DOHH2 (cell line): ENCODE results near the gene PPP1R13B.

Source experiments
- H3F3A ChIP-seq: fragments of 200-600 bp; sonication (generic), shearing (Covaris generic); 2 replicates; pipeline ENCODE4 v1.6.0; 2016; ENCODE audit warnings: antibody characterized with exemption, mild to moderate bottlenecking; ENCODE audit not compliant: control insufficient read depth, insufficient read depth
- H3K27ac ChIP-seq: fragments of 200-600 bp; sonication (generic); 2 replicates; pipeline ENCODE4 v1.5.1; 2014; ENCODE audit warnings: low read depth, mild to moderate bottlenecking, low read length, moderate library complexity
- H3K27me3 ChIP-seq: fragments of 200-600 bp; sonication (generic); 2 replicates; pipeline ENCODE4 v1.6.1; 2014; ENCODE audit warnings: mild to moderate bottlenecking, low read length, mixed read lengths; ENCODE audit not compliant: control insufficient read depth
- H3K36me3 ChIP-seq: fragments of 200-600 bp; sonication (generic); 2 replicates; pipeline ENCODE4 v1.6.1; 2014; ENCODE audit warnings: mild to moderate bottlenecking, low read length, moderate library complexity, mixed read lengths; ENCODE audit not compliant: control insufficient read depth
- H3K4me1 ChIP-seq: fragments of 200-600 bp; sonication (generic); 2 replicates; pipeline ENCODE4 v1.6.1; 2014; ENCODE audit warnings: mild to moderate bottlenecking, low read length, mixed read lengths; ENCODE audit not compliant: control insufficient read depth
- H3K4me2 ChIP-seq: fragments of 200-600 bp; sonication (generic); 2 replicates; pipeline ENCODE4 v1.6.0; 2014; ENCODE audit warnings: mild to moderate bottlenecking, low read length, moderate library complexity
- H3K4me3 ChIP-seq: fragments of 200-600 bp; sonication (generic); 2 replicates; pipeline ENCODE4 v1.5.1; 2014; ENCODE audit warnings: mild to moderate bottlenecking, low read length, mixed read lengths
- H3K79me2 ChIP-seq: fragments of 200-600 bp; sonication (generic); 2 replicates; pipeline ENCODE4 v1.6.1; 2014; ENCODE audit warnings: mild to moderate bottlenecking, low read length, mixed read lengths; ENCODE audit not compliant: control insufficient read depth
- H3K9me2 ChIP-seq: fragments of 200-600 bp; sonication (generic); replicated peaks from 2 replicates; pipeline ENCODE4 v1.6.1; 2014; ENCODE audit warnings: mild to moderate bottlenecking, low read length, mixed read lengths; ENCODE audit not compliant: control insufficient read depth
- H3K9me3 ChIP-seq: fragments of 200-600 bp; sonication (generic); 2 replicates; pipeline ENCODE4 v1.6.1; 2014; ENCODE audit warnings: antibody characterized with exemption, low read length, mixed read lengths; ENCODE audit not compliant: control insufficient read depth, insufficient read depth
- H4K20me1 ChIP-seq: fragments of 200-600 bp; sonication (generic); 2 replicates; pipeline ENCODE4 v1.6.0; 2014; ENCODE audit warnings: low read depth, mild to moderate bottlenecking, antibody characterized with exemption, low read length, moderate library complexity; ENCODE audit not compliant: control insufficient read depth, insufficient read depth
- EZH2phosphoT487 ChIP-seq: fragments of 200-600 bp; sonication (generic); IDR thresholded peaks from 2 replicates; pipeline ENCODE4 v1.6.1; 2017; ENCODE audit warnings: borderline replicate concordance, mild to moderate bottlenecking, antibody characterized with exemption, low read length, moderate library complexity, mixed read lengths
- TF ChIP-seq, protein P1 (sequence below): fragments of 200-600 bp; sonication (generic); IDR thresholded peaks from one replicate; pipeline ENCODE4 v1.5.1; 2014; ENCODE audit warnings: antibody characterized with exemption, mild to moderate bottlenecking, low read depth, low read length; ENCODE audit not compliant: poor library complexity, severe bottlenecking

Gene PPP1R13B, protein sequence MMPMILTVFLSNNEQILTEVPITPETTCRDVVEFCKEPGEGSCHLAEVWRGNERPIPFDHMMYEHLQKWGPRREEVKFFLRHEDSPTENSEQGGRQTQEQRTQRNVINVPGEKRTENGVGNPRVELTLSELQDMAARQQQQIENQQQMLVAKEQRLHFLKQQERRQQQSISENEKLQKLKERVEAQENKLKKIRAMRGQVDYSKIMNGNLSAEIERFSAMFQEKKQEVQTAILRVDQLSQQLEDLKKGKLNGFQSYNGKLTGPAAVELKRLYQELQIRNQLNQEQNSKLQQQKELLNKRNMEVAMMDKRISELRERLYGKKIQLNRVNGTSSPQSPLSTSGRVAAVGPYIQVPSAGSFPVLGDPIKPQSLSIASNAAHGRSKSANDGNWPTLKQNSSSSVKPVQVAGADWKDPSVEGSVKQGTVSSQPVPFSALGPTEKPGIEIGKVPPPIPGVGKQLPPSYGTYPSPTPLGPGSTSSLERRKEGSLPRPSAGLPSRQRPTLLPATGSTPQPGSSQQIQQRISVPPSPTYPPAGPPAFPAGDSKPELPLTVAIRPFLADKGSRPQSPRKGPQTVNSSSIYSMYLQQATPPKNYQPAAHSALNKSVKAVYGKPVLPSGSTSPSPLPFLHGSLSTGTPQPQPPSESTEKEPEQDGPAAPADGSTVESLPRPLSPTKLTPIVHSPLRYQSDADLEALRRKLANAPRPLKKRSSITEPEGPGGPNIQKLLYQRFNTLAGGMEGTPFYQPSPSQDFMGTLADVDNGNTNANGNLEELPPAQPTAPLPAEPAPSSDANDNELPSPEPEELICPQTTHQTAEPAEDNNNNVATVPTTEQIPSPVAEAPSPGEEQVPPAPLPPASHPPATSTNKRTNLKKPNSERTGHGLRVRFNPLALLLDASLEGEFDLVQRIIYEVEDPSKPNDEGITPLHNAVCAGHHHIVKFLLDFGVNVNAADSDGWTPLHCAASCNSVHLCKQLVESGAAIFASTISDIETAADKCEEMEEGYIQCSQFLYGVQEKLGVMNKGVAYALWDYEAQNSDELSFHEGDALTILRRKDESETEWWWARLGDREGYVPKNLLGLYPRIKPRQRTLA

DNA sequence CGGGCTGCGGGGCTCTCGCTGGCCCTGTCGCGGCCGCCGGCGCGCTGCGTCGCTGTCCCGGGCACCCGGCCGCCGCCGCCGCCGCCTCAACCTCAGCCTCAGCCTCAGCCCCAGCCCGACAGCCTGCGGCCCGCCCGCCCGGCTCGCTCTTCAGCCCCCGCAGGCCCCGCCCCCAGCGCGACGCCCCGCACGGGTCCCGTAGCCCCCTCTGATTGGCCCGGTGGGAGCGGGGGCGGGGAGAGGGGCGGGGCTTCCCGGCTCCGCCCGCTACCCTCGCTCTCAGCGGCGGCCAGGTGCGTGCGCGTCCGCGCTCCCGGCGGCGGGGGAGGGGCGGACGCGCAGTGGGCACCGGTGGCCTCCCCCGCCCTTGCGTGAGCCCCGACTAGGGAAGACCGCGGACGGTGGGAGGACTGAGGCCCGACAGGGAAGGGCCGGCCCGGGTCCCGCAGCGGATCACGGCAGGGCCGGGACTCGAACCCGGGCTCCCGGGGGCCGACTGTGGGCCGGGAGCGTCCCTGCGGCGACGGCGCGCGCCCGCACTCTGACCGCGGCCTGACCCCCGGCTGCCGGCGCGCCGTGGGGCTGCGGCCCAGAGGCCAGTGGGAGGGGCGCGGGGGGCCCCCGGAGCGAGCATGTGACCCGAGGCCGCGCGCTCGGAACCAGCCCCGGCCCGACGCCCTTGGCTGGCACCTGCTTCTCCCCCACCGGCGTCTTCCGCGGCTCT is at the start of gene PPP1R13B:
Gene PPP1R13B (minus strand): TSS at position 125 of the 724 bp plus-strand sequence. CDS start 268 bp downstream, outside the sequence.
- Histone ChIP-seq H3K79me2 (peaks cover 10% of the 10 kb centered on the region), H3K4me2 (peak within 1 kb of the TSS; percentile 99), H3F3A (no peaks in the 10 kb centered on the region; the same call in 1 of the 2 replicates), H3K9me2 (no peaks in the 10 kb centered on the region), H3K4me3 (peak within 1 kb of the TSS; percentile 90), H3K9me3 (no peaks in the 10 kb centered on the region), H3K4me1 (peaks cover 13% of the 10 kb centered on the region), H3K27ac (no peak within 1 kb of the TSS), H4K20me1 (no peaks in the 10 kb centered on the region), H3K36me3 (no peaks in the 10 kb centered on the region), H3K27me3 (peaks cover 18% of the 10 kb centered on the region)
- no peak for TF ChIP-seq EZH2phosphoT487
- TF ChIP-seq, protein P1, sequence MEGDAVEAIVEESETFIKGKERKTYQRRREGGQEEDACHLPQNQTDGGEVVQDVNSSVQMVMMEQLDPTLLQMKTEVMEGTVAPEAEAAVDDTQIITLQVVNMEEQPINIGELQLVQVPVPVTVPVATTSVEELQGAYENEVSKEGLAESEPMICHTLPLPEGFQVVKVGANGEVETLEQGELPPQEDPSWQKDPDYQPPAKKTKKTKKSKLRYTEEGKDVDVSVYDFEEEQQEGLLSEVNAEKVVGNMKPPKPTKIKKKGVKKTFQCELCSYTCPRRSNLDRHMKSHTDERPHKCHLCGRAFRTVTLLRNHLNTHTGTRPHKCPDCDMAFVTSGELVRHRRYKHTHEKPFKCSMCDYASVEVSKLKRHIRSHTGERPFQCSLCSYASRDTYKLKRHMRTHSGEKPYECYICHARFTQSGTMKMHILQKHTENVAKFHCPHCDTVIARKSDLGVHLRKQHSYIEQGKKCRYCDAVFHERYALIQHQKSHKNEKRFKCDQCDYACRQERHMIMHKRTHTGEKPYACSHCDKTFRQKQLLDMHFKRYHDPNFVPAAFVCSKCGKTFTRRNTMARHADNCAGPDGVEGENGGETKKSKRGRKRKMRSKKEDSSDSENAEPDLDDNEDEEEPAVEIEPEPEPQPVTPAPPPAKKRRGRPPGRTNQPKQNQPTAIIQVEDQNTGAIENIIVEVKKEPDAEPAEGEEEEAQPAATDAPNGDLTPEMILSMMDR, result no peak

DNA sequence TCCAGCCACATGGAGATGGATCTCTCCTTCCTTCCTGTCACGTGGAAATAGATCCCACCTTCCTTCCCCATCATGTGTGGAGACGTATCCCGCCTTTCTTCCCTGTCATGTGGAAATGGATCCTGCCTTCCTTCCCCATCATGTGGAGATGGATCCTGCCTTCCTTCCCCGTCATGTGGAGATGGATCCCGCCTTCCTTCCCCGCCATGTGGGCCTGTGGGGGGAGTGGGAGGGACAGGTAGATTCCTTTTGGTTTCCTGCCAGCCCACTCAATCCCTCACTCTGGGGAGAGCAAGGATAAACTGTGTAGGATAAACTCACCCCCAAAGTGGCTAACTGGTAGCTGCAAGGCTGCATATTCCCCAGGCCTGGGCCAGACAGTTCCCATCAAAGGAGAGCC is 49.2 kb upstream of the PPP1R13B start:
- no peaks in the 10 kb centered on the region for H3K4me1 ChIP-seq
- H3K79me2 ChIP-seq, result no peaks in the 10 kb centered on the region
- H3K27me3 ChIP-seq, result no peaks in the 10 kb centered on the region
- no peaks in the 10 kb centered on the region for H3K9me2 ChIP-seq
- H3K36me3 ChIP-seq, result no peaks in the 10 kb centered on the region
- H3K9me3 ChIP-seq, result no peaks in the 10 kb centered on the region
- H4K20me1 ChIP-seq, result no peaks in the 10 kb centered on the region
- no peak overlapping the region for H3K4me3 ChIP-seq
- H3K4me2 ChIP-seq, result no peak overlapping the region
- H3F3A ChIP-seq, result no peaks in the 10 kb centered on the region
- no peak for TF ChIP-seq EZH2phosphoT487
- TF ChIP-seq, protein P1, result no peak
- no peak overlapping the region for H3K27ac ChIP-seq

DNA sequence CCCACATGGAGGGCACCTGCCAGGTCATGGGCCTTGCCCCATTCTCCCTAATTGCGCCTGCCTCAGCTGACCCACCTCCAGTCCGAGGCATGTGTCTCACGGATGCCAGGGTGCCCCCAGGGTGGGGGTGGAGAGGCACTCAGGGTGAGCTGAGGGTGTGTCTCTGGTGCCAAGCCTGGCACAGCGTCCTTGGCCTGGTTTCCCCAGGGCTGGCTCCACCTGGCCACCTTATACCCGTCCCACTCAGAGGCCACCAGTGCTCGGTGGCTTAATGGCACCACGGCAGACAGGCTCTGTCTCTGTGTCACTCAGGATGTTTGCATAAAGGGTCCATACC is 47.3 kb upstream of the PPP1R13B start:
- H3K36me3 ChIP-seq, result no peaks in the 10 kb centered on the region
- H3K27me3 ChIP-seq, result no peaks in the 10 kb centered on the region
- no peaks in the 10 kb centered on the region for H3F3A ChIP-seq
- no peak overlapping the region for H3K27ac ChIP-seq
- H3K4me1 ChIP-seq, result no peaks in the 10 kb centered on the region
- no peaks in the 10 kb centered on the region for H4K20me1 ChIP-seq
- H3K4me2 ChIP-seq, result no peak overlapping the region
- no peak for TF ChIP-seq EZH2phosphoT487
- TF ChIP-seq, protein P1, result no peak
- H3K9me2 ChIP-seq, result no peaks in the 10 kb centered on the region
- H3K79me2 ChIP-seq, result no peaks in the 10 kb centered on the region
- H3K4me3 ChIP-seq, result no peak overlapping the region
- H3K9me3 ChIP-seq, result no peaks in the 10 kb centered on the region
